ENCODE results near the gene IVNS1ABP.

DNA sequence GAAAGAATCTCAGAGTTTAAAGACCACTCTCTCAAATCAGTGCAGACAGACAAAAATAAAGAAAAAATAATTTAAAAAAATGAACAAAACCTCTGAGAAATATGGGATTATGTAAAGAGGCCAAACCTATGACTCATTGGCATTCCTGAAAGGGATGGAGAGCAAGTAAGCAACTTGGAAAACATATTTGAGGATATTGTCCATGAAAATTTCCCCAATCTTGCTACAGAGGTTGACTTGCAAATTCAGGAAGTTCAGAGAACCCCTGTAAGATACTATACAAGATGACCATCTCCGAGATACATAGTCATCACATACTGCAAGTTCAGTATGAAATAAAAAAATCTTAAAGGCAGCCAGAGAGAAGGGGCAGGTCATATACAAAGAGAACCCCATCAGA lies 43.7 kb upstream of the IVNS1ABP start:
- TF ChIP-seq, protein P1, sequence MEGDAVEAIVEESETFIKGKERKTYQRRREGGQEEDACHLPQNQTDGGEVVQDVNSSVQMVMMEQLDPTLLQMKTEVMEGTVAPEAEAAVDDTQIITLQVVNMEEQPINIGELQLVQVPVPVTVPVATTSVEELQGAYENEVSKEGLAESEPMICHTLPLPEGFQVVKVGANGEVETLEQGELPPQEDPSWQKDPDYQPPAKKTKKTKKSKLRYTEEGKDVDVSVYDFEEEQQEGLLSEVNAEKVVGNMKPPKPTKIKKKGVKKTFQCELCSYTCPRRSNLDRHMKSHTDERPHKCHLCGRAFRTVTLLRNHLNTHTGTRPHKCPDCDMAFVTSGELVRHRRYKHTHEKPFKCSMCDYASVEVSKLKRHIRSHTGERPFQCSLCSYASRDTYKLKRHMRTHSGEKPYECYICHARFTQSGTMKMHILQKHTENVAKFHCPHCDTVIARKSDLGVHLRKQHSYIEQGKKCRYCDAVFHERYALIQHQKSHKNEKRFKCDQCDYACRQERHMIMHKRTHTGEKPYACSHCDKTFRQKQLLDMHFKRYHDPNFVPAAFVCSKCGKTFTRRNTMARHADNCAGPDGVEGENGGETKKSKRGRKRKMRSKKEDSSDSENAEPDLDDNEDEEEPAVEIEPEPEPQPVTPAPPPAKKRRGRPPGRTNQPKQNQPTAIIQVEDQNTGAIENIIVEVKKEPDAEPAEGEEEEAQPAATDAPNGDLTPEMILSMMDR (IDR thresholded peaks at IDR 0.05): no peak
- no peak for TF ChIP-seq POLR2A (IDR thresholded peaks at IDR 0.05)
